HG03025 (cell line): ENCODE measurements around the gene LTB4R.

Source experiments
- ATAC-seq: cut with Tn5 transposase; IDR thresholded peaks from one replicate; pipeline ENCODE4 v1.9.1; 2021; ENCODE audit warnings: mild to moderate bottlenecking, moderate library complexity; ENCODE audit not compliant: unreplicated experiment, low FRiP score

LTB4R gene

DNA sequence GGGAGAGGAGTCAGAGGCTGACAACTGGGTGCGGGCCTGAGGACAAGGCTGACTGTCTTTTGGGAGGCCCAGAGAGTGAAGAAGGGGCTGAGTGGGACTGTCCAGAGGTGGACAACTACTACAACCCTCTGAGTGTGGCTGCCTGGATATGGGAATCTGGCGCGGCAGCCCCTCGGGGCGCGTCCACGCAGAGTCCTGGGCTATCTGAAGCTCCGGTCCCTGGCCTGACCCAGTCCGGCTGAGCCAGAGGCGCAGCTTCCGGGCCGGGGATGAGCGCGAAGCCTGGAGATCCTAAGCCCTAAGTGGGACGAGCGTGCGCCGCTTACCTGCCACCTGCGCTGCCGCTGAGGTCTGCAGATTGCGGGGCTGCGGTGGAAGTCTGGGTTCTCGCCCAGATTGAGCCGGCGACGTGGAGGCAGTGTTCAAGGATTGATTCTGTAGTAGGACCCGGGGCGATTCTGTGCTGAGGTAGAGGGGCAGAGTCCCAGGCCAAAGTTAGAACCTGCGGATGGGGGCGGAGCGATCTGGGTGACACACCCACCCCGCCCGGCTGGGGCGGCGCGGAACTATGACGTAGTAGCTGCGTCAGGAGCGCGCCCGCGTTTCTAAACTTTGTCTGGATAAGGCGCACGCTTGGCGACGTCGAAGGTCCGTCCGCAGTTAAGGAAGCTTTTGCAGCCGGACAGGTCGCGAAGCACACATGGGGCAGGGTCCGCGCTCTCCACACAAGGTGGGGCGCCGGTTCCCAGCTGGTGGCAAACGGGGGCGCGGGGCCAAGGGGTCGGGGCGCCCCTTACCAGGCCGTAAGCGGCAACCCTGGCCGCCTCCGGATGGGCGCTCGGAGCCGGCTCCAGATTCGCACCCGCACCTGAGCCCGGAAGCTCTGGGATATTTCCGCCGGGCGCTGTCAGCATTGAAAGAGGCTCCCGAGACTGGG lies 11.8 kb upstream of the LTB4R start, which contains the start of the genes DHRS1 and NOP9:
Gene DHRS1 (minus strand): TSS at position 526 of the 937 bp plus-strand sequence. CDS start 674 bp downstream, outside the sequence.
Gene NOP9 (plus strand): TSS at position 596 of the 937 bp plus-strand sequence. CDS start 105 bp downstream, at position 701.
- peak; percentile 71 for ATAC-seq

GRCh38 chr14:24300326-24300980 lies 10.8 kb upstream of the LTB4R start:
- no peak for ATAC-seq

GRCh38 chr14:24304019-24304387 lies 7.3 kb upstream of the LTB4R start:
- ATAC-seq: no peak

- no peak for ATAC-seq
Observed at GRCh38 chr14:24307156-24307574, 4.1 kb upstream of the LTB4R start.

DNA sequence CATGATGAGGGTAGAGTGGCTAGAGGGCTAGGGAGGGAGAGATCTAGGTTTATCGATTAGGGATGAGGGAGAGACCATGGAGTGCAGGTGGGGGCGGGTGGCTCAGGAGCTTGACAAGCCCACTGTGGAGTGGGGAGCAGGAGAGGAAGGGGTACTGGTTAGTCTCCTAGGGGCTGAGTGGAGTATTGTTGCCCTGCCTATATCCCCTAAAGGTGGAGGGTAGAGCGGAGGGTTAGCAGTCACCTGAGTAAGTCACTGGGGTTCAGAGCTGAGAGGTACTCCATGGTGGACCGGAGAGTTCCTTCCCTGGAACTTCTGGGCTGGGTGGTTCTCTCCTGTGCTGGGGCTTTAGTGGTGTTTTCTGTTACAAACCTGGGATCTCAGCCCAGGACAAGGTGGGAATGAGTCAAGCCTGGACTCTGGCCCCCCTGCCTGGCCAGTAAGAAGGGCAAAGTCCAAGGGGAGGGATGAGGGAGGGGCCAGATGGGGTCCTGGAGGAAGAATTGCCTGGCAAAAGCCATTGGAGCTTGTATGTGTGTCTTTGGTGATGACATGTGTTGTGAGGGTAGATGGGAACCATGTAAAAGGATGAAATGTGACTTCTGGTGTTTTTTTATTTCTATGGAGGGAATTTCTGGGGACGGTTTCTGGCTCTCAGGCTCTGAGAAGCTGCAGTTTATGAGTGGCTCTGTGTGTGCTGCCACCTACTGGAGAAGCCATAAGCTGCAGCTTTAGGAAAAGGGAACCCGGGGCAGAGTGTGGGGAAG lies 3.5 kb upstream of the LTB4R start, which contains the start of gene CIDEB:
Gene CIDEB (minus strand): TSS at position 403 of the 767 bp plus-strand sequence. CDS start 119 bp downstream, at position 284.
- no peak for ATAC-seq

DNA sequence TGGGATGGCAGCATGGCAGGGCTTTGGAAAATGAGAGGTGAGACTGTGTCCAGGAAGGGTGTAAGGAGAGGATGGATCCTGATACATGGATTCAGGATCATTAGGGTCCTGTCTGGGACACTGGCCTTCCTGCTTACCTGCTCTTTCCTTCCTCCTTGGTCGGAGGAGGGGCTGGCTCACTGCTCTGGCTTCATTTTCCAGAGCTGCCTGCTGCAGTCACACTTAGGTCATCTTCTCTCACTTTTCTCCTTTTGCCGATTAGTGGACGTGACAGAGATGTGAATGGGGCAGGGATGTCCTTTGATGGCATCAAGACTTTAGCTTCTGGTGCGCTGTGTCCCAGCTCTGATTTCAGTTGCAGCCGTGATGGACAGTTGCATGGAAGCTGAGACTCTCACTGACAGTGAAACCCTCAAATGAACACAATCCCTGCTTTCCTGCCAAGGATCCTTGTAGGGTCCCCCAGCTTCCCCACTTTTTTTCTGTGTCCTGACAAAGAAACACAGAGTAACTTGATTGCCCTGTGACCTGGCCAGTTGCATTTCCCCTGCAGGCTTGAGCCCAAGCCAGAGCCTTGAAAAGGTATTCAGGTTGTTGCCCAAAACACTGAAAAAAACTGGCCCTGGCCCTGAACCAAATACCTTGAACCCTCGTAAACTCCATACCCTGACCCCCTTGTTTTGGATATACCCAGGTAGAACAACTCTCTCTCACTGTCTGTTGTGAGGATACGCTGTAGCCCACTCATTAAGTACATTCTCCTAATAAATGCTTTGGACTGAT lies 2.8 kb upstream of the LTB4R start:
- ATAC-seq: no peak

- ATAC-seq: no peak
Observed at GRCh38 chr14:24309538-24310264, 1.6 kb upstream of the LTB4R start, which contains the start of gene LTB4R2. LTB4R2 (plus strand) TSS chr14:24310140; CDS start chr14:24310665, 525 bp downstream.

GRCh38 chr14:24310265-24310645 lies 1.0 kb upstream of the LTB4R start:
- ATAC-seq: no peak

DNA sequence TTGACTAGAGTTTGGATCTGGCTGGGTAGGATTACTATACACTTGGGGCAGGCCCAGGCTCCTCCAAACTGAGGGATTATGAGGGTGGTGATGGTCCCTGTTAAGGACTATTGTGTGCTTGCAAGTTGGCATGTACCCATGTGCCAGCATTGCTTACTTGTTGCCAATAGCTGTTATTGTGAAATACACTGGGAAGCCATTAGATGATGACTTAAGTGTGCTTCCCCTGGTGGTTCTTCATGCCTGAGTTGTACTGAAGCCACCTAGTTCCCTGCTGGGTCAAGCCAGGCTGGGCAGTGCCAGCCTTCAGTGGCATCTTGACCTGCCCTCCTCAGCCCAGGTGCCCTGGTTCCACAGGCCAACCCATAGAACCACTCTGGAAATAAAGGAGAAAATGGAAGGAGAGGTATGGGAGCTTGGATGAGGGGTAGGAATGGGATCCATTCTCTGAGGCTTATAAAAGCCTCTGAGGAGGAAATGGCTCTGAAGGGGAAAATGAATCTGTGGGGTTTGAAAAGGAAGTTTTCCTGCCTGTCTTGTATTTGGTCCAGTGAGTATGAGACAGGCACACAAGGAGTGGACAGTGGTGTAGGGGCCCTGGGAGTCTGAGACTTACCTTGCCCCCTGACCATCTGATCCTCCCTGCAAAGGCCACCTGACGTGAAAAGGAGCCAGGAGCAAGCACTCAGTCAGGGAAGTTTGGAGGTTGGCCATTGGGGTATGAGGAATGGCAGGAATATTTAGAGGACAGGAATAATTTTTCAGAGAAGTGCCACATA lies 724 bp downstream of the LTB4R start:
- no peak for ATAC-seq

- no peak for ATAC-seq
Observed at GRCh38 chr14:24312736-24313507, 1.6 kb downstream of the LTB4R start.

DNA sequence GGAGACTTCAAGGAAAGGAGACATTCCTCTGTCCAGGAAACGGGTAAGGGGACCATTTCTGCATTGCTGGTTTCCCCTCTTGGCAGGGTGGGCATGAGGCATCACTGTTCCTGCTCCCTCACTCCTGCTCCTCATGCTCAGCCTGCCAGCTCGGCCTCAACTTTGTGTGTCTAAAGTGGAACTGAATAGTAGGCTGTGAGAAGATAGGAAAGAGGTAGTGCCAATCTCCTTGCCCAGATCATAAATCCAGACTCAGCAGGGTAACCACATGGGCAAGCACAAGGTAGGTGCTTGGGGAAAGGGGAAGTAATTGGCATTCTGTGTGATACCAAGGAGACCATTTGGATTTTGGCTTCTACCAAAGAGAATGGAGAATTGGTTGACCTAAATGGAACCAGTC lies 2.6 kb downstream of the LTB4R start:
- ATAC-seq: no peak

GRCh38 chr14:24314377-24315193 lies 3.3 kb downstream of the LTB4R start:
- ATAC-seq: no peak

DNA sequence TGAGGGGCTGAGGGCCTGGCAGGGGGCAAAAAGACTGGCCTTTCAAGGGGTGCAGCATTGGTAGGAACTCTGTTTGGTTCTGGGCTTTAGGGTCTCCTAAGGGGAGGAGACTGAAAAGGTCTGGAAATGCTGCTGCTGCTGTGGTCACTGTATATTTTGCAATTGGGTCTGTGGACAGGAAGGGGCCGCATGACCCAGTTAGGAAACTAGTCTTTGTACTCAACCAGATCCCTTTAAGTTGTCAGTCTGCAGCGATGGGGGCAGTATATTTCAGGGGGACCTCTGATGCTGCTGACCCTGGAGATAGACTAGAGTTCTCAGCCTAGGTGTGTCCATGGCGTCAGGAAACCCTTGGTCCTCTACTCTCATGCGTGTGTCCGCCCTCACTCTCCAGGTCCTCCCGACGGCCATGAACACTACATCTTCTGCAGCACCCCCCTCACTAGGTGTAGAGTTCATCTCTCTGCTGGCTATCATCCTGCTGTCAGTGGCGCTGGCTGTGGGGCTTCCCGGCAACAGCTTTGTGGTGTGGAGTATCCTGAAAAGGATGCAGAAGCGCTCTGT lies 4.0 kb downstream of the LTB4R start:
- no peak for ATAC-seq

- no peak for ATAC-seq
Observed at GRCh38 chr14:24315807-24316596, 4.7 kb downstream of the LTB4R start.

DNA sequence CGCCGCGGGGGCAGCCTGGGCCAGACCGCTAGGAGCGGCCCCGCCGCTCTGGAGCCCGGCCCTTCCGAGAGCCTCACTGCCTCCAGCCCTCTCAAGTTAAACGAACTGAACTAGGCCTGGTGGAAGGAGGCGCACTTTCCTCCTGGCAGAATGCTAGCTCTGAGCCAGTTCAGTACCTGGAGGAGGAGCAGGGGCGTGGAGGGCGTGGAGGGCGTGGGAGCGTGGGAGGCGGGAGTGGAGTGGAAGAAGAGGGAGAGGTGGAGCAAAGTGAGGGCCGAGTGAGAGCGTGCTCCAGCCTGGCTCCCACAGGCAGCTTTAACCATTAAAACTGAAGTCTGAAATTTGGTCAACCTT lies 5.3 kb downstream of the LTB4R start:
- no peak for ATAC-seq
